ENCODE results near the gene BAIAP3. TPM values are rescaled to one million over a fixed set of nuclear protein-coding genes. Genes with fewer than 3 reads are reported as not detected.

Gene BAIAP3
- polyA plus RNA-seq, 3 donors, result 5.3 to 14.6 (median 6.6) TPM

DNA sequence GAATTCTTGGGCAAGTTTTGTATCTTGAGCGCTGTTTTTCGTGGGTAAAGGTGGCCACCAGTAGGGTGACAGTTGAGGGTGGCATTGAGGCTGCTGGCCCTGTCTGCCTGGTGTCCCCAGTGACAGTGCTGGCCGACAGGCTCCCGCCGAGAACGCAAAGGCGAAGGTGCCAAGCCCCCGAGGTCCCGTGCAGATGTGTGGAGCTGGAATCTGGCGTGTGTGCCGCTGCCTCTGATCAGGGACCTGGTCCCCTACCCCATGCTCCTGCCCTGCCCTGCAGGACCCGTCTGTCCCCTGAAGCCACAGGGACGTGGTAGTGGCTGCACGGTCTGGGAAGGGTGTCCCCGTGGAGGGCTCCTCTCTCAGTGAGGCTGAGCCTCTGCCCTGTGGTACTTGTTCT, 20.5 kb upstream of the BAIAP3 start:
- no peak for DNase-seq (ENCODE audit: extremely low read depth in 1 of 11, low read depth in 9 of 11, low spot score in 4 of 11)

DNA sequence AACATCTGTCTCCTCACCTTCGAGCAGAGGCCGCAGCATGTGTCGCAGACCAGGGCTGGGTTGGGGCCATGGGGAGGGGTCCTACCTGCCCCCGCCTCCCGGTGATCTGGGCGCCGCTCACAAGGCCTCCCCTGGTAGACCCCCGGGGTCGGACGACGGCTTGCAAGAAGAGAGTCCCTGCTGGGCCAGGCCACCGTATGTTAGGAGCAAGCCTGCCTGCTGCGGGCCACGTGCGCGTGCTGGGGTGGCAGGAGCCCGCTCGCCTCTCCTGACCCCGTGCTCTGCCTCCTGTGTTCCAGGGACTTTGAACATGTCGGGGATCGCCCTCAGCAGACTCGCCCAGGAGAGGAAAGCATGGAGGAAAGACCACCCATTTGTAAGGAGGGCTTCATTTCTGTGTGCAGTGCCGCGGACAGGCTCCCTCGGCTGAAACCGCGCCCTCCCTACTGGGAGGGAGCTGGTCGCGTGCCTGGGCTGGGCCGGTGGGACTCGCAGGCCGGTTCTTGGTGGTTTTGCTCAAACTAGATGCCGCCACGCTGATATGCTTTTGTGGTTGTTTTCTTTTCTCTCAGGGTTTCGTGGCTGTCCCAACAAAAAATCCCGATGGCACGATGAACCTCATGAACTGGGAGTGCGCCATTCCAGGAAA, 19.6 kb upstream of the BAIAP3 start:
- no peak for DNase-seq (ENCODE audit: extremely low read depth in 1 of 11, low read depth in 9 of 11, low spot score in 4 of 11)

DNA sequence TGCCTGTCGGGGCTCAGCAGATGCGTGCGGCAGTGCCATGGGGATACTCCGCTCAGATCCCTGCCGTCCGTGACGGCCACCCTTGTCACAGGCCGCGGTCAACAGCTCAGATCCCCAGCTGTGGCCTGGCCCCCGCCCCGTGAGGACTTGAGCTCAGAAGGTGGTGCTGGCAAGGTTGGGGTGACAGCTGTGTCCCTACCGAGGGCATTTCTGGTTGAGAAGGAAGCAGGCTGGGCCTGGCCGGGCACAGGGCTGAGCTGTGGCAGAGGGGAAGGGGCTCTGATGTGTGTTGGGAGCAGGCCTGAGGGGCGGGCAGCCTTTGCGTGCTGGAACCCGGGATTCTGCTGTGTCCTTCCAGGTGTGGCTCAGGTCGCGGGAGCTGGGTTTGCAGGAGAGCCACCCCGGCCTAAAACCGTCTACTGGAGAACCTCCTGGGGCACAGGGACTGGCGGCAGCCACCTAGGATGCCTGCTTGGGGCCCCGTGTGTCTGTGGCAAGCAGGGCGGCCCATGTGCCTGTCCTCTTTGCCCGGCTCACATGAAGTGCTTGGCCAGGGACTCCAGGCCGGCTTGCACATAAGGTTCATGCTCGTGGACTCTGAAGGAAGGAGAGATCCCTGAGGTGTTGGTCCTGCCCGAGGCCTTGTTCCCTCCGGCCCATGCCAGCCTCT, 18.9 kb upstream of the BAIAP3 start:
- DNase-seq (ENCODE audit: extremely low read depth in 1 of 11, low read depth in 9 of 11, low spot score in 4 of 11), result no peak

DNA sequence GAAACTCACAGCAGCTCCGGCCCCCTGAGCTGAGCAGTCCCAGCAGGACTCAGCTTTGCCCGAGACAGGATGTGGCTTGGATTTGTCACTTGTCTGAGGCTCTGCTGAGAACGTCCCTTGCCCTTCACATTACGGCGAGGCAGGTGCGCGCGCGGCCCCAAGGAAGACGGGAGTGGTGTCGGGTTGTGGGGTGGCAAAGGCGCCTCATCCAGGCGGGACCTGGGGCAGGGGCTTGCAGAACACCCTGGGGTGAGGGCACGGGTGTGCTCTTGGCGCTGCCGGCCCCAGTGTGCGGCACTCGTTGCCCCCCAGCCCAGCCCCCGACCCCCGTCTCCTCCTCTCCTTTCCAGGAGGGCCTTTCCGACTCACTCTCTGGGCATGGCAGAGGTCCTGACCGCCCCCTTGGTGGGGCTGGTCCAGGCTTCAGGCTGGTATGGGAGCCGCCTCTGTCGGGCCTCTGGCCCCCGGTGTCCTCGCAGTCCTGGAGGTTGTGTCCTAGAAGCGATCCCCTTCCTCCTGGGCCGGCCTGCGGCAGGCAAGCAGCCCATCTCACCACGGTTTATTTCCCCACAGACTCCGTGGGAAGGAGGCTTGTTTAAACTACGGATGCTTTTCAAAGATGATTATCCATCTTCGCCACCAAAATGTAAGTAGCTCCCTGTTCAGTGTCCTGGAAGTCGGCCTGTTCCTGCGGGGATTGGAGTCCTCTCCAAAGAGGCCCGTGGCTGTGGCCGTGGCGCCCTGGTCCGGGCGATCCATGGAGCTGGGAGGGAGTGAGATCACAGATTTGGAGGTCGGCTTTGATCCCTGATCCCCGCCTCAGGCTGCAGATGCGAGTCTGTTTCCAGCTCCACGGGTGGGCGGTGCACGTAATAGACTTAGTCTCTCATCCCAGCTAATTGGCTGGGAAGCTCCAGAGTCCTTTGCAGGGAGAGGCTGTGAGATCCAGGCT, 18.1 kb upstream of the BAIAP3 start:
- DNase-seq (ENCODE audit: extremely low read depth in 1 of 11, low read depth in 9 of 11, low spot score in 4 of 11), result no peak

DNA sequence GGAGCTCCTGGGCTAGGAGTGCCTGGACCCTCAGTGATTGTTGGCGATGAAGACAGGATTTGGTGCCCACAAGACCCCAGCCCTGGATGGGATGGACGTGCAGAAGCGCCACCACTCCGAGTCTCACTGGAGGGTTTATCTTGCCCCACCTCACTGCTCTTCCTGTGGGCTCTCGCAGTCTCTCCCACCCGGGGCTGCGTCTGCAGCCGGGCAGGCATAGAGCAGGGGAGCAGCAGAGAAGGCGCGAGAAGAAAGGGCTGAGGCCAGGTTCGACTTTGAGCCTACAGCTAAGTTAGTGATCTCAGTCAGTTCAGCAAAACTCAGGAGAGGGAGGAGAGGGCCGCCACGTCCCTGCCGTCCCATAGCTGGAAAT, 17.4 kb upstream of the BAIAP3 start:
- no peak for DNase-seq (ENCODE audit: extremely low read depth in 1 of 11, low read depth in 9 of 11, low spot score in 4 of 11)

DNA sequence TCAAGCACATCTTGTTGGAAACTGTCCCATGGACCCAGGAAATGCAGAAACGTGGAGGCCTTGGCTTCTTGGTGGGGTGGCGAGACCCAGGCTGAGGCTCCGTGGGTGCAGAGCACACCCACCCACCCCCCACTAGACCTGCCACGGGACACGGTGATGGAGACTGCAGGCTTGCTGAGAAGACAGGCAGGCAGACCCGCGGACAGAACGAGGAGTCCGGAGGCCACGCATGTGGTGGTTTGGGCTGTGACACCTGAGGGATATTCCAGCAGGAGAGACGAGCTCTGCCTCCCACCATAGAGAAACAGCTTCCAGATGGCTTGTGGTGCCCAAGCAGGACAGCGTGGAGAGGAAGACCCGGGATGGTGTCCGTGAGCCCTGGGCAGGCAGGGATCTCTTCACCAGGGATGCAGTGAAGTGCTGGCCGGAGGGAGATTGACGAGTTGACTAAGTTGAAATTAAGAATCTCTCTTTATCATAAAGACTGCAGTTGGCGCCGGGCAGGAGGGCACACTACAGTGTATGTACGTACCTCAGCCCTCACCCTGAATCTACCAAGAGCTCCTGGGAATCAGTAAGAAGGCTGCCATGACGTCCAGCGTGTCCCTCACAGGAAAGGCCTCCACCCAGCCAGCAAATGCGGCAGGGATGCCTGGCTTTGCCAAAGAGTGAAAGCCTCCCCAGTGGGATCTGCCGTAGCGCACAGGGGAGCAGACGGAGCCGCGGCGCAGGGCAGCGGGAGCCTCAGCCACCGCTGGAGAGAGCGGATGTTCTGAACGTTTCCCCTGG, 15.8 kb upstream of the BAIAP3 start:
- DNase-seq (ENCODE audit: extremely low read depth in 1 of 11, low read depth in 9 of 11, low spot score in 4 of 11), result no peak

DNA sequence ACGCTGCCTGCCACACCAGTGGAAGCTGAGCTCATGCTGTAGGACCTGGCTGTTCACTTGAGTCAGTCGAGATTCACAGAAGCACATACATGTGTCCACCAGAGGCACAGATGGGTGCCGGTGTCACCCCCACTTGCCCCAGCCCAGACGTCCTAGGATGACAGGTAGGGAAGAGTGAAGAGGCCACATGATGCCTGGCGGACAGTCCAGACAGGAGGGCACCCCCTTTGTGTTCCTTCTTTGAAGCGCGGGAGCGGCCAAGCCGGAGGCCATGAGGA, 15.2 kb upstream of the BAIAP3 start:
- DNase-seq (ENCODE audit: extremely low read depth in 1 of 11, low read depth in 9 of 11, low spot score in 4 of 11), result no peak

DNA sequence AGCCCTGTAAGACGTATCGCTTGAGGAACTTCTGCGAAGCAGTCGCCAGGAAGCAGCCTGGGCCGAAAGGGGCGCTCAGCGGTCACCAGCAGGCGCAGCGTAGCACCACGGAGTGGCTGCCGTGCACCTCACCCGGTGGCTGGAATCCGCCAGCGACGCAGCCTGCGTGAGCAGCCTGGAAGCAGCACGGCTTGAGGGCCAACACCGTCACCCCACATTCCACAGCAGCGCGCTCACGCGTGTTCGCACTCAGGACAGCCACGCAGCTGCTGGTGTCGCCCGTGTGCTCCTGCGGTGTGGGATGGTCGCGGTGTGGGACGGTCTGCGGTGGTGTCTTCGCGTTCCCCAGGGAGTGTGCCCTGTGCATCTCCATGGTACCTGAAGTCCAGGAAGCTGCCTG, 14.4 kb upstream of the BAIAP3 start:
- no peak for DNase-seq (ENCODE audit: extremely low read depth in 1 of 11, low read depth in 9 of 11, low spot score in 4 of 11)

DNA sequence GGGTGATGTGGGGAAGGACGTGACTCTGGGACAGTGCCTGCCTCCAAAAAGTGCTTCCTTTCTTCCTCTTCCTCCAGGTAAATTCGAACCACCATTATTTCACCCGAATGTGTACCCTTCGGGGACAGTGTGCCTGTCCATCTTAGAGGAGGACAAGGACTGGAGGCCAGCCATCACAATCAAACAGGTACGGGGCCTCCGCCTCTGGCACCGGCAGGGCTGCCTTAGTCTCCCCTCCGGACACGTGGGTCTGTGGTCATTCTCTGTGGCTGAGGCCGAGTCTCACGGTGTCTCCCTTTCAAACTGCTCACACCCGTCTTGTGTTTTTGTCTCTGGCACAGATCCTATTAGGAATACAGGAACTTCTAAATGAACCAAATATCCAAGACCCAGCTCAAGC, 13.3 kb upstream of the BAIAP3 start:
- DNase-seq (ENCODE audit: extremely low read depth in 1 of 11, low read depth in 9 of 11, low spot score in 4 of 11), result no peak

DNA sequence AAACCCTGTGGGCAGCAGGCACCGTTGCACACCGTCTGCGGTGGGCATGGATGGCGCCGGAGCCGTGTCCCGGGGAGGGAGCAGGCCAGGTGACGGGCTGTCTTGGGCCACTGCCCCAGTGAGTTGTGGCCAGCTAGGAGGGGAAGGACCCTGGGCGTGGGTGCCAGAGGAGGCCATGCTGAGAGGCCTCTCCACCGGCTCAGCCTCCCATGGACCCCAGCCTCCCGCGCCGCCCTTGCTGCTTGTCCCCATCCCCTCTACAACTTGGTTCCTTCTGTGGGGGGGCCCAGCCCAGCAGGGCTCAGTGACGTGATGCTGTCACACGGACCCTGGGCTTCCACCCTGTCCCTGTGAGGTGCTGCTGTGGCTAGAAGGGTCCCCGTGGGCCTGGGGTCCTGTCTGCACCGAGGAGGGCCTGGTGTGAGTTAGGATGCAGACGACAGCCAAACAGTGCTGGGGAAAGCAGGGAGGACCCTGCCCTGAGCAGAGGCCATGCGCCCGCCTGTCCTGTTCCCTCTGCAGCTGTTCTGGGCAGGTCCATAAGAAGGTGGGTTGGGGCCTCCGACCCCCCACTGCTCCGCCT, 12.7 kb upstream of the BAIAP3 start:
- DNase-seq (ENCODE audit: extremely low read depth in 1 of 11, low read depth in 9 of 11, low spot score in 4 of 11), result no peak

DNA sequence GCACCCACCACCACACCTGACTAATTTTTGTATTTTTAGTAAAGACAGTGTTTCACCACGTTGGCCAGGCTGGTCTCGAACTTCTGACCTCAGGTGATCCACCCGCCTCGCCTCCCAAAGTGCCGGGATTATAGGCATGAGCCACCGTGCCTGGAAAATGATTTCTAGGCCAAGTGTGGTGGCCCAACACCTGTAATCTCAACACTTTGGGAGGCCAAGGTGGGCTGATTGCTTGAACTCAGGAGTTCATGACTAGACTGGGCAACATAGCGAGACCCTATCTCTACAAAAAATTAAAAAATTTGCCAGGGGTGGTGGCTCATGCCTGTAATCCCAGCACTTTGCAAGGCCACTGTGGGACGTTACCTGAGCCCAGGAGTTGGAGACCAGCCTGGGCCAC, 11.0 kb upstream of the BAIAP3 start:
- DNase-seq (ENCODE audit: extremely low read depth in 1 of 11, low read depth in 9 of 11, low spot score in 4 of 11), result no peak

DNA sequence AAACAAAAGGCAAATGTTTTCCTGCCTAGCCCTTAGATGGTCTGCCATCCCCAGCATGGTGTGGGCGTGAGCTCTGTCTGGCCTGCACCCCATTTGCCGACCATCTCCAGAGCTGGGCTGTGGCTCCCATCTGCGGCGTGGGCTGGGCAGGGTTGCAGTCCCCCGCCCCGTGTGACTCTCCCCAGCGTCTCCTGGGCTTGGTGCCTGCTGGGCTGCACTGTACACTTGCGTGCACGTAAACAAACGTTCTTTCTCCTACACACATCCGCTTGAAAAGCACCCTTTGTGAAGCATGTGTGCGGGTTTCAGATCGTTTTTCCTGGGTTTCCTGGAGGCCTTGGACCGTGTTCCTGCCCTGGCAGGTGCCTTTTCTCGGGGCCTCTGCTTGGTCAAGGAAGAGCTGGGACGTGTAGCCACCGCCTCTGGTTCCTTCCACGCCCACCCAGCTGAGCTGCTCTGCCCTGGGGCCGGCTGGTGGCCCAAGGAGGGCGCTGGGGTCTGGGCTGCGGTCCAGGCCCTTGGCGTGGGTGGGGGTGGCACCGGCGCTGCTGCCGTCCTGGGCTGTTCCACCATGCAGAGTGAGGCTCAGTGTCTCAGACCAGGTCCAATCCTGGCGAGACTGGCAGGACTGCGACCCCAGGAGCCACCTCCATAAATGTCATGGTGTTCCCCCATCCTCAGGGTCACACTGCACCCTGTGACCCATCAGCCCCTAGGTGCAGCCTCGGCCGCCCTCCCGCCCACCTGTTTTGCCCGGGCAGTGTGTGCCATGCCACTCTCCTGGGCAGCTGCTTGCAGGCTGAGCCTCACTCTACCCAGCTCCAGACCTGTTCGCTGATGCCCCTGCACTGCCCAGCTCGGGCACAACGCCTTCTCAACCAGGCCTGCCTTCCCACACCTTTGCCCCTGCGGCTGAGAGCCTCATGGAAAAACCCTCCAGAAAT, 9.9 kb upstream of the BAIAP3 start:
- no peak for DNase-seq (ENCODE audit: extremely low read depth in 1 of 11, low read depth in 9 of 11, low spot score in 4 of 11)

DNA sequence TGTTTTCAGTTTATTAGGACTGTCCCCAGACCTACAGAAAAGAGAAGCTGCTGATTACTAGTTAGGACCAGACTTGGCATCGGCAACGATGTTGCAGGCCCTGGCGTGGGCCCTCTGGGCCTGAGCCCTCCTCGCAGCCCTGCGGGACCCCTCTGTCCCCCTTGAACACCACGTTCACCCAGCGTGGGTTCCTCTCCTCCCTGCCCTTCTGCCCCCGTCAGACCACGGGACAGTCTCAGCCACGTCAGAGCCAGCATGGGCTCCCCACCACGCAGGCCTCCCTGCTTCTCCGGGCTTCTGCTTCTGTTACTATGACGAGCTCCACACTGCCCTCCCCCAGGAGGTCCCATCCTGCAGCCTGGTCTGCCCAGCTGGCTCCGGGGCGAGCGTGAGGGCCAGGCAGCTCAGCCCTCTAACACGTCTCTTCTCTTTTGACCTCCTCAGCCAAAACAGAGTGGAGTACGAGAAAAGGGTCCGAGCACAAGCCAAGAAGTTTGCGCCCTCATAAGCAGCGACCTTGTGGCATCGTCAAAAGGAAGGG, 9.1 kb upstream of the BAIAP3 start:
- no peak for DNase-seq (ENCODE audit: extremely low read depth in 1 of 11, low read depth in 9 of 11, low spot score in 4 of 11)

DNA sequence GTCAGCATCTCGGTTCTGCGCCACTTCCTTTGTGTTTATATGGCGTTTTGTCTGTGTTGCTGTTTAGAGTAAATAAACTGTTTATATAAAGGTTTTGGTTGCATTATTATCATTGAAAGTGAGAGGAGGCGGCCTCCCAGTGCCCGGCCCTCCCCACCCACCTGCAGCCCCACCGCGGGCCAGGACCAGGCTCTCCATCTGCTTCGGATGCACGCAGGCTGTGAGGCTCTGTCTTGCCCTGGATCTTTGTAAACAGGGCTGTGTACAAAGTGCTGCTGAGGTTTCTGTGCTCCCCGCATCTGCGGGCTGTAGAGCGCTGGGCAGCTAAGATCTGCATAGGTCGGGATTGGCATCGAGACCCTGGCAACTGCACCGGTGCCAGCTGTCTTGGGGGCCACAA, 8.2 kb upstream of the BAIAP3 start:
- no peak for DNase-seq (ENCODE audit: extremely low read depth in 1 of 11, low read depth in 9 of 11, low spot score in 4 of 11)

DNA sequence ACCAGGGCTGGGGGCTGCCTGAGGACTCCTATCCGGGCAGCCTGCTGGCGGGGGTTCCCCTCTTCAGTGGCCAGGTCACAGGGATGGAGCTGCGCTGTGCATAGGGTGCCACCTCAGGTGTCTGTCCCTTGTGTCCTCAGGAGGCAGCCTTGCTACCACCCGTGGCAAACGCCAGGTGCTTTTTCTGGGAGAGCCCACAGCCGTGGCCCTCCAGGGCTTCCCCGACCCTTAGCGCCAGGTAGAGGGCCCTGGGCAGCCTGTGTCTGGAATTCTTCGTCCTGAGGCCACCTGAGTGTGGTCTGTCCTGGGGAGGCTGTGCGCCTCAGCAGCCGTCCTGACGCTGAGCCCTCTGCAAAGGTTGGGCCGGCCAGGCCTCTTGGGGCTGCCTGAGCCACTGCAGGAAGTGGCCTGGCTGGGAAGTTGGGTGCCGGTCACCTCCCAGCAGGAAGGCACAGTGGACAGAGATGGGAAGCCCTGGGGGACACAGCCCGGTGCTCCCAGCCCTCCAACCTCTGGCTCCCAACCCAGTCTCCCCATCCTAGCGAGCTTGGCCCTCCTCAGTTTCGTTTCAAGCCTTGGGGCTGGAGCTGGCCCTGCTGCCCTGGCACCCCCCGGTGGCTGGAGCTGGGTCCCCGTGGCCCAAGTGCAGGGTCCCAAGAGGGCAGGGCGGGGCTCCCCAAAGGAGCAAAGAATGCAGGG, 7.6 kb upstream of the BAIAP3 start:
- DNase-seq (ENCODE audit: extremely low read depth in 1 of 11, low read depth in 9 of 11, low spot score in 4 of 11), result no peak

DNA sequence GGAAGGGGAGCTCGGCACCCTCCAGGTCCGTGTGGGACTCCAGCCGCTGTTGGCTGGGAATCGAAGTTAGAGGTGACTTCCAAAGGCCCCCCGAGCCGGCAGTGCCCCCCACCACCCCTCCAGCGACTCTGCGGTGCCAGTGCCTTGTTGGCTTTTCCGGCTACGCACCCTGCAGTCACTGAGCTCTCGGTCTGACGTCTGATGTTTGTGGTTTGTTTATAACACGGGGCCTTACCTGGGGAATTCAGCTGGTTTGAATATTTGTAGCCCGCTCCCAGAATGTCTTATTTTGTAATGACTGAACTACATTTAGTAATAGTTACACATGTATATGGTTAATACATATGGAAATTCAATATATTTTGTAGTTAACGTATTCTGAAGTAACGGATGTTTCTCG, 7.1 kb upstream of the BAIAP3 start:
- no peak for DNase-seq (ENCODE audit: extremely low read depth in 1 of 11, low read depth in 9 of 11, low spot score in 4 of 11)

DNA sequence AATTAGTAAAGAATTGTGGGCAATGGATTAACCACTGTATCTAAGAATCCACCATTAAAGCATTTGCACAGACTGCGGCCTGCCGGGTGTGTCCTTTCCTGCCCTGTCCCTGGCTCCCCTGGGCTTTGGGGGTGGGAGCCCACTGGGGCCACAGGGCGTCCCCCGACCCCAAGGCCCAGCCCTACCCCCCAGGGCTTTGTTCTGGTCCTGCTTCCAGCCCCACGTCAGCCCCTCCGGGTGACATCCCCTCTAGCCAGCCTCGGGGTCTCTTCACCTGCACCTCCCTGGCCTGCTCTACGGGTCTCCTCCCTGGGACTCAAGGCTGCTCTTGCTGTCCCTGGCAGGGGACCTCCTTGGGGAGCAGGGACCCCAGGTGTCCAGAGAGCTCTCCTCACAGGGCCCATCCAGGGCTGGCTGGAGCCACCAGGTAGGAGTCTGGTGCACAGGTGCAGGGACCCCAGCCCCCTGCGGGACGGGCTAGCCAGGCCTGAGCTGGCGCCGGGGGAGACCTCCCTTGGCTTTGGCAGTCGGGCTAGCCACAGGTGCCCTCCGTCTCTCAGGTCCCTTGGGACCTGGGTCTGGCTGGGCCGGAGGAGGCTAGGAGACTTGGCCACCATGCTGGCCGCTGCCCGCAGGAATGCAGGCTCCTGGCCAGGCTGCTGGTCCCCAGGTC, 6.4 kb upstream of the BAIAP3 start:
- no peak for DNase-seq (ENCODE audit: extremely low read depth in 1 of 11, low read depth in 9 of 11, low spot score in 4 of 11)

Data from renal cortex interstitium (tissue), 11 donors.